IMR-90 (cell line): ENCODE results near the gene TXNRD1. TPM values are rescaled to one million over a fixed set of nuclear protein-coding genes. Genes with fewer than 3 reads are reported as not detected.

Source experiments
- ATAC-seq: fragments of 200-7000 bp; cut with Tn5 transposase; 2 replicates; pipeline ENCODE4 v1.9.1; 2020; ENCODE audit warnings: low read depth, mild to moderate bottlenecking, moderate library complexity
- BruUV-seq: library from RNA; stranded (reverse); fragments of 400-500 nt; replicated peaks from 2 replicates; lab custom pipeline; 2021; lab: Mats Ljungman, UMichigan
- CTCF ChIA-PET: fragments of 300-600 bp; formaldehyde crosslinking; extraction: SDS; loops from one replicate; lab custom pipeline; 2021; ENCODE audit warnings: antibody characterized with exemption; lab: Yijun Ruan, JAX
- POLR2A ChIA-PET: fragments of 300-600 bp; sonication (Branson Sonifier 250); formaldehyde crosslinking; loops from one replicate; lab custom pipeline; 2022; ENCODE audit warnings: antibody characterized with exemption; ENCODE audit not compliant: unreplicated experiment; lab: Charles Lee
- DNase-seq: peaks from one replicate; pipeline ENCODE4 v3.0.0; 2013
- H2AFZ ChIP-seq: replicated peaks from 2 replicates; pipeline ENCODE3; 2013; ENCODE audit warnings: low read length, mild to moderate bottlenecking; ENCODE audit not compliant: poor library complexity
- H2AK5ac ChIP-seq: 2 replicates; pipeline ENCODE4 v1.6.1; 2013; ENCODE audit warnings: low read depth, low read length, inconsistent platforms
- H2AK9ac ChIP-seq: replicated peaks from 2 replicates; pipeline ENCODE3; 2013; ENCODE audit warnings: mild to moderate bottlenecking, low read depth, low read length, moderate library complexity; ENCODE audit not compliant: poor library complexity
- H2BK120ac ChIP-seq: 2 replicates; pipeline ENCODE4 v1.6.1; 2013; ENCODE audit warnings: low read depth, low read length, inconsistent platforms
- H2BK15ac ChIP-seq: 3 replicates; pipeline ENCODE4 v1.6.1; 2013; ENCODE audit warnings: low read depth, low read length, inconsistent platforms
- H2BK20ac ChIP-seq: 2 replicates; pipeline ENCODE4 v1.6.1; 2013; ENCODE audit warnings: low read depth, mild to moderate bottlenecking, inconsistent platforms, low read length, moderate library complexity
- H2BK5ac ChIP-seq: 2 replicates; pipeline ENCODE4 v1.6.1; 2013; ENCODE audit warnings: mild to moderate bottlenecking, low read depth, low read length, inconsistent platforms; ENCODE audit not compliant: poor library complexity, severe bottlenecking
- H3K14ac ChIP-seq: replicated peaks from 2 replicates; pipeline ENCODE4 v1.6.1; 2013; ENCODE audit warnings: low read depth, low read length, inconsistent platforms
- H3K18ac ChIP-seq: 2 replicates; pipeline ENCODE4 v1.6.1; 2013; ENCODE audit warnings: low read depth, low read length, control low read depth
- H3K23ac ChIP-seq: 2 replicates; pipeline ENCODE4 v1.6.1; 2013; ENCODE audit warnings: low read depth, low read length, inconsistent platforms
- H3K27ac ChIP-seq: 2 replicates; pipeline ENCODE4 v1.5.1; 2013; ENCODE audit warnings: mild to moderate bottlenecking, control low read depth, low read length; ENCODE audit not compliant: insufficient read depth
- H3K27me3 ChIP-seq: 2 replicates; pipeline ENCODE4 v1.6.1; 2013; ENCODE audit warnings: low read length; ENCODE audit not compliant: control insufficient read depth, insufficient read depth
- H3K36me3 ChIP-seq: 2 replicates; pipeline ENCODE4 v1.6.1; 2013; ENCODE audit warnings: low read length, mixed read lengths; ENCODE audit not compliant: control insufficient read depth, insufficient read depth
- H3K4ac ChIP-seq: 2 replicates; pipeline ENCODE4 v1.6.1; 2013; ENCODE audit warnings: low read depth, low read length, inconsistent platforms
- H3K4me1 ChIP-seq: 2 replicates; pipeline ENCODE4 v1.6.1; 2013; ENCODE audit warnings: low read length, mixed read lengths; ENCODE audit not compliant: control insufficient read depth, insufficient read depth
- H3K4me2 ChIP-seq: 2 replicates; pipeline ENCODE4 v1.6.1; 2013; ENCODE audit warnings: low read depth, mild to moderate bottlenecking, control low read depth, low read length, moderate library complexity
- H3K4me3 ChIP-seq: 2 replicates; pipeline ENCODE4 v1.5.1; 2013; ENCODE audit warnings: low read depth, mild to moderate bottlenecking, control low read depth, low read length, moderate library complexity; ENCODE audit not compliant: insufficient read depth
- H3K56ac ChIP-seq: 2 replicates; pipeline ENCODE4 v1.6.1; 2013; ENCODE audit warnings: low read length, inconsistent platforms; ENCODE audit not compliant: insufficient read depth; ENCODE audit errors: extremely low read depth
- H3K79me1 ChIP-seq, 2 experiments: 2 replicates each; pipeline ENCODE4 v1.6.1; 2013; ENCODE audit warnings: low read length in 2 of 2, inconsistent platforms in 1 of 2, low read depth in 1 of 2
- H3K9ac ChIP-seq: 2 replicates; pipeline ENCODE4 v1.6.1; 2013; ENCODE audit warnings: low read depth, low read length, control low read depth
- H3K9me1 ChIP-seq: 2 replicates; pipeline ENCODE4 v1.6.1; 2013; ENCODE audit warnings: low read length, inconsistent platforms; ENCODE audit not compliant: insufficient read depth
- H3K9me3 ChIP-seq: 2 replicates; pipeline ENCODE4 v1.6.1; 2013; ENCODE audit warnings: low read length; ENCODE audit not compliant: control insufficient read depth, insufficient read depth
- H4K20me1 ChIP-seq: 2 replicates; pipeline ENCODE4 v1.6.1; 2013; ENCODE audit warnings: low read length, inconsistent platforms; ENCODE audit not compliant: insufficient read depth
- H4K5ac ChIP-seq: 2 replicates; pipeline ENCODE4 v1.6.1; 2013; ENCODE audit warnings: mild to moderate bottlenecking, low read depth, low read length, control low read depth
- H4K8ac ChIP-seq, 2 experiments: 2 replicates each; pipeline ENCODE4 v1.6.1; 2013; ENCODE audit warnings: low read depth in 2 of 2, low read length in 2 of 2, control low read depth in 1 of 2, inconsistent platforms in 1 of 2
- H4K91ac ChIP-seq: 2 replicates; pipeline ENCODE4 v1.6.1; 2013; ENCODE audit warnings: low read depth, low read length, inconsistent platforms; ENCODE audit not compliant: insufficient read depth
- BHLHE40 ChIP-seq: fragments of 150-350 bp; IDR thresholded peaks from 2 replicates; pipeline ENCODE4 v1.6.1; 2016; ENCODE audit warnings: mild to moderate bottlenecking, low read depth, low read length
- CEBPB ChIP-seq: IDR thresholded peaks from 2 replicates; pipeline ENCODE4 v1.6.1; 2012; ENCODE audit warnings: low read depth, low read length, improper control_type of control experiment
- CHD1 ChIP-seq: IDR thresholded peaks from 2 replicates; pipeline ENCODE4 v1.6.1; 2012; ENCODE audit warnings: low read depth, low read length, improper control_type of control experiment
- ELK1 ChIP-seq: fragments of 150-350 bp; IDR thresholded peaks from 2 replicates; pipeline ENCODE4 v1.6.1; 2016; ENCODE audit warnings: low read depth, mild to moderate bottlenecking, low read length, moderate library complexity, borderline replicate concordance
- MAFK ChIP-seq: IDR thresholded peaks from 2 replicates; pipeline ENCODE4 v1.6.1; 2012; ENCODE audit warnings: low read depth, low read length, improper control_type of control experiment
- MAZ ChIP-seq: IDR thresholded peaks from 2 replicates; pipeline ENCODE4 v1.6.1; 2012; ENCODE audit warnings: low read depth, mild to moderate bottlenecking, low read length, improper control_type of control experiment, moderate library complexity, borderline replicate concordance
- MXI1 ChIP-seq: IDR thresholded peaks from 2 replicates; pipeline ENCODE4 v1.6.1; 2012; ENCODE audit warnings: low read depth, mild to moderate bottlenecking, low read length, moderate library complexity, borderline replicate concordance
- NFE2L2 ChIP-seq: fragments of 150-350 bp; IDR thresholded peaks from 2 replicates; pipeline ENCODE4 v1.6.1; 2016; ENCODE audit warnings: low read depth, mild to moderate bottlenecking, low read length
- POLR2A ChIP-seq: IDR thresholded peaks from 2 replicates; pipeline ENCODE4 v1.6.1; 2012; ENCODE audit warnings: mild to moderate bottlenecking, low read depth, low read length
- RFX5 ChIP-seq: IDR thresholded peaks from 2 replicates; pipeline ENCODE4 v1.8.0; 2012; ENCODE audit warnings: low read depth, mild to moderate bottlenecking, low read length, moderate library complexity
- SMC3 ChIP-seq: fragments of 150-350 bp; IDR thresholded peaks from 2 replicates; pipeline ENCODE4 v1.6.1; 2016; ENCODE audit warnings: low read depth, mild to moderate bottlenecking, antibody characterized with exemption, low read length, moderate library complexity
- WGBS, 2 experiments: methylation state at CpG; one replicate each; pipeline versions ENCODE4 v1.1.5 to v1.1.7; 2013; ENCODE audit warnings: missing lambda C conversion rate in 2 of 2; ENCODE audit not compliant: insufficient read length in 1 of 2; ENCODE audit errors: extremely low coverage in 2 of 2; 5-methylcytosine and 5-hydroxymethylcytosine counted together
- dilution Hi-C: fragments of 300-500 bp; cut with HindIII; formaldehyde crosslinking; loops from one replicate; pipeline ENCODE4 v1.14.3; 2018; ENCODE audit warnings: low sequenced_read_pairs; ENCODE audit not compliant: unreplicated experiment
- in situ Hi-C: fragments of 300-500 bp; cut with MboI; formaldehyde crosslinking; loops from 3 replicates; pipeline ENCODE4 v1.14.3; 2019; ENCODE audit warnings: low sequenced_read_pairs, inconsistent platforms, mixed read lengths
- intact Hi-C: fragments of 100-400 bp; cut with micrococcal nuclease; formaldehyde crosslinking; loops from 2 replicates; pipeline ENCODE4 v1.10.0; 2022
- polyA plus RNA-seq, 3 experiments: library from polyadenylated mRNA; depleted of rRNA; stranded (reverse); fragments of >200 nt; gene quantifications; 2 replicates each; pipeline ENCODE4 v1.2.3, GENCODE V29; 2012; ENCODE audit warnings: low replicate concordance in 1 of 3
- total RNA-seq: library from RNA; depleted of rRNA; stranded (reverse); fragments of >200 nt; gene quantifications from 2 replicates; pipeline ENCODE4 v1.2.3, GENCODE V29; 2012
- TF ChIP-seq, protein P1 (sequence below): fragments of 150-350 bp; IDR thresholded peaks from 2 replicates; pipeline ENCODE4 v1.6.1; 2017; ENCODE audit warnings: mild to moderate bottlenecking, antibody characterized with exemption, low read length, low read depth

Gene TXNRD1
- total and polyA plus RNA-seq, 2 of the 4 experiments (the other 2 are of a cell fraction): 379 to 582 TPM

DNA sequence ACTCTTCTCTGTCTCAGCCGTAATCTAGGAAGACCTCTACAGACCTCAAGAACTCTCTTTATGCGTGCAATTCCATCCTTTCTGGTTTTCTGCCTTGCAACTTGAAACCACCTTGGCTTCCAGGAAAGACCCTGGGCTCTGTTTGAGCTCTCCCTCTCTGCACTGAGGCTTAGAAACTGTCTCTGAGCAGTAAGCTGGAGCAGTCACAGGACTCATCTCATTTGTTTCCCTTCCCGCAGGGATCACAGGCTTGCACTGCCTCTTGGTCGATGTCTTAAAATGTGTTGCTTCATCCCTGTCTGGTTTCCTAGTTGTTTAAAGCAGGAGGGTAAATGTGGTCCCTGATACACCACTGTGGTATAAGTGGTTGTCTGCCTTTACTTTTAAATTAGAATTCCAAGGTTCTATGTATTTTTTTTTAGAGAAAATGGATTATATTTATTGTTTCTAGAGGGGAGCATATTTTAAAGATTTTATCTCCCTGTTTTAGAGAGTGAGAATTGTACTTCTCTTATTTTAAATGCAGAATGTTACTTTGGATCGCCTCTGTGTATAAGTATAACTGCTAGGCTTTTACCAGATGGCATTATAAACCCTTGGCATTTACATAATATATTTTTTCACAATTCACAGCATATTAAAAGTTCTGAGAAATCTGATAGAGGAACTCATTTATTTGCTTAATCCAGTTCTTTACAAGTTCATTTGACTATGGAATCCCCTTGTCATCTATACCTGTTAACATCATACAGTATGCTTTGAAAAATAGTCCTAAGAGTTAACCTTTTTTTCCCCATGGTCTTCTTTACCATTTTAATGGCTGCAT, 114.3 kb downstream of the TXNRD1 start:
- 100% methylated on average over 2 of the region's 5 CpGs; no CpG with 5 or more reads in 1 of the 2 experiments for WGBS, 2 experiments
- no peaks in the 10 kb centered on the region for H3K9me3 ChIP-seq
- no peak overlapping the region for H3K4me3 ChIP-seq
- intact Hi-C loops (loop anchor here (10.0 kb wide), 1 partner anchor 385 kb away; no protein-coding TSS in a partner anchor), dilution Hi-C loops (no loop called here), in situ Hi-C loops (no loop called here)
- no peak overlapping the region for H2BK15ac ChIP-seq
- no peak overlapping the region for H2AFZ ChIP-seq
- no peak overlapping the region for H4K91ac ChIP-seq
- H4K8ac ChIP-seq: 0 out of 4 replicates have a peak overlapping the region, but pooled peaks of 1 of the 2 experiments have one; percentile 15
- no peak overlapping the region for H3K4ac ChIP-seq
- H4K20me1 ChIP-seq: peaks cover 19% of the 10 kb centered on the region; the same call in 1 of the 2 replicates
- H3K56ac ChIP-seq: no peak overlapping the region
- H3K4me1 ChIP-seq: peaks cover 2% of the 10 kb centered on the region; the same call in 1 of the 2 replicates
- H2AK5ac ChIP-seq: no peak overlapping the region
- no peak overlapping the region for H3K4me2 ChIP-seq
- H3K14ac ChIP-seq: no peak overlapping the region
- peaks cover 15 to 40% of the 10 kb centered on the region in 2 experiments for H3K79me1 ChIP-seq
- peaks cover 58% of the 10 kb centered on the region for H3K36me3 ChIP-seq
- H2BK20ac ChIP-seq: no peak overlapping the region
- DNase-seq (no peak), ATAC-seq (peak; percentile 11; the same call in 1 of the 2 replicates)
- no TSS peak for BruUV-seq
- no peak overlapping the region for H2BK120ac ChIP-seq
- H3K27me3 ChIP-seq: no peaks in the 10 kb centered on the region
- TF ChIP-seq MAFK: no peak
- TF ChIP-seq CHD1: no peak
- TF ChIP-seq NFE2L2: no peak
- TF ChIP-seq RFX5: no peak
- TF ChIP-seq, protein P1, sequence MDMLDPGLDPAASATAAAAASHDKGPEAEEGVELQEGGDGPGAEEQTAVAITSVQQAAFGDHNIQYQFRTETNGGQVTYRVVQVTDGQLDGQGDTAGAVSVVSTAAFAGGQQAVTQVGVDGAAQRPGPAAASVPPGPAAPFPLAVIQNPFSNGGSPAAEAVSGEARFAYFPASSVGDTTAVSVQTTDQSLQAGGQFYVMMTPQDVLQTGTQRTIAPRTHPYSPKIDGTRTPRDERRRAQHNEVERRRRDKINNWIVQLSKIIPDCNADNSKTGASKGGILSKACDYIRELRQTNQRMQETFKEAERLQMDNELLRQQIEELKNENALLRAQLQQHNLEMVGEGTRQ: no peak
- no peak for TF ChIP-seq POLR2A
- no peak for TF ChIP-seq BHLHE40
- no peak for TF ChIP-seq SMC3
- TF ChIP-seq ELK1: no peak
- TF ChIP-seq MXI1: no peak
- no peak for TF ChIP-seq CEBPB
- no peak for TF ChIP-seq MAZ
- H2BK5ac ChIP-seq: no peak overlapping the region
- POLR2A ChIA-PET: no interaction called here
- no peaks in the 10 kb centered on the region for H3K9me1 ChIP-seq
- CTCF ChIA-PET: no interaction called here
- no peak overlapping the region for H3K27ac ChIP-seq
- H4K5ac ChIP-seq: no peak overlapping the region
- no peak overlapping the region for H3K18ac ChIP-seq
- H3K23ac ChIP-seq: no peak overlapping the region
- H3K9ac ChIP-seq: no peak overlapping the region
- no peak overlapping the region for H2AK9ac ChIP-seq
